ENCODE data around the gene SLC43A2. TPM values are rescaled to one million over a fixed set of nuclear protein-coding genes. Genes with fewer than 3 reads are reported as not detected.
A peak's percentile ranks its signal among the peaks of the same experiment; 100 is the strongest.
"Not testable (repeated sequence)": the region's sequence is repeated elsewhere in the genome, so short reads cannot be mapped to it uniquely, and the experiment has no call there.

Gene SLC43A2
- total RNA-seq, 4 donors from 2014 or later = 3.6 to 15.6 (median 6.8) TPM

DNA sequence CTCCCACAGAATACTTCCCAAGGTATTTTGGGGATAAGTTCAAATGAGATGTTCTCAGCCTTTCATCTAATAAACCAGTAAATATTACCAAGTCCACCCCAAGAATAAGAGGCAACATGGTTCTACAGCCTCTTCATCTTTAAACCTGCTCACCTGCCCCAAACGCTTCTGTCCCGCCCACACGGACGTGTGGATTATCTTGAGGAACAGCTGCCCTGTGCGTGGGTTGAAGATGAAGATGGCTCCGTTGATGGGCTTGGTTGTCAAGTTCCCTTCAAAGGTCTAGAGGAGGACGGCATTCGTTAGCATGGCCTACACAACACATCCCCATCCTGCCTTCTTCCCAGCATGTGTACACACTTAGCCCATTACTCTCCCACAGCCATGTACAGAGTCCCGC lies 29.5 kb upstream of the SLC43A2 start:
- no peak overlapping the region for H3K4me3 ChIP-seq
- H3K4me1 ChIP-seq = no peaks in the 10 kb centered on the region
- intact Hi-C loops (cut with DNase I; ENCODE audit: low total_unique reads) = no loop called here
- H3K9me3 ChIP-seq = no peaks in the 10 kb centered on the region
- H3K27ac ChIP-seq = no peak overlapping the region
- DNase-seq = no peak
- no peaks in the 10 kb centered on the region for H3K27me3 ChIP-seq
- no peaks in the 10 kb centered on the region for H3K36me3 ChIP-seq
- TF ChIP-seq, protein P1, sequence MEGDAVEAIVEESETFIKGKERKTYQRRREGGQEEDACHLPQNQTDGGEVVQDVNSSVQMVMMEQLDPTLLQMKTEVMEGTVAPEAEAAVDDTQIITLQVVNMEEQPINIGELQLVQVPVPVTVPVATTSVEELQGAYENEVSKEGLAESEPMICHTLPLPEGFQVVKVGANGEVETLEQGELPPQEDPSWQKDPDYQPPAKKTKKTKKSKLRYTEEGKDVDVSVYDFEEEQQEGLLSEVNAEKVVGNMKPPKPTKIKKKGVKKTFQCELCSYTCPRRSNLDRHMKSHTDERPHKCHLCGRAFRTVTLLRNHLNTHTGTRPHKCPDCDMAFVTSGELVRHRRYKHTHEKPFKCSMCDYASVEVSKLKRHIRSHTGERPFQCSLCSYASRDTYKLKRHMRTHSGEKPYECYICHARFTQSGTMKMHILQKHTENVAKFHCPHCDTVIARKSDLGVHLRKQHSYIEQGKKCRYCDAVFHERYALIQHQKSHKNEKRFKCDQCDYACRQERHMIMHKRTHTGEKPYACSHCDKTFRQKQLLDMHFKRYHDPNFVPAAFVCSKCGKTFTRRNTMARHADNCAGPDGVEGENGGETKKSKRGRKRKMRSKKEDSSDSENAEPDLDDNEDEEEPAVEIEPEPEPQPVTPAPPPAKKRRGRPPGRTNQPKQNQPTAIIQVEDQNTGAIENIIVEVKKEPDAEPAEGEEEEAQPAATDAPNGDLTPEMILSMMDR (IDR thresholded peaks at IDR 0.05) = no peak
- no peak for TF ChIP-seq POLR2A (IDR thresholded peaks at IDR 0.05)

DNA sequence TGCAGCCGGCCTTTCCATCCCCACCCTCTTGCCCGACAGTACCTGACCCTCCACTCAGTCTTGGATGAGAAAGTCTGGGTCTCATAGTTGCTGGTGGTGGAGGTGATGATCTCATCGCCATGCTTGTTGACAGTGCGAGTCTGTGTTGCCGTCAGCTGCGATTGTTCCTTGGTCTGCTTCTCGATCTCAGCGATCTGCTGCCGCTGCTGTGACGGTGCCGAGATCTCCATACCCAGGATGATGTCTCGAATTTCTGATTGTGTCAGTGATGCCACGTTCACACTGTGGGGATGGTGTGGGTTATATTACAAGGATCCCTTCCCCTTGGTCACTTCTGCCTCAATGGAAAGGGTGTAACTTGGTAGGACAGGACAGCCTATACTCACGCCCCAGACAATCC lies 25.1 kb upstream of the SLC43A2 start:
- H3K36me3 ChIP-seq = no peaks in the 10 kb centered on the region
- no peaks in the 10 kb centered on the region for H3K27me3 ChIP-seq
- H3K4me1 ChIP-seq = peaks cover 0 to 3% of the 10 kb centered on the region in 2 donors
- no peak for TF ChIP-seq POLR2A (IDR thresholded peaks at IDR 0.05)
- TF ChIP-seq, protein P1 (IDR thresholded peaks at IDR 0.05) = no peak
- no peak overlapping the region for H3K27ac ChIP-seq
- DNase-seq = no peak
- intact Hi-C loops (cut with DNase I; ENCODE audit: low total_unique reads) = no loop called here
- H3K4me3 ChIP-seq = no peak overlapping the region
- no peaks in the 10 kb centered on the region for H3K9me3 ChIP-seq

DNA sequence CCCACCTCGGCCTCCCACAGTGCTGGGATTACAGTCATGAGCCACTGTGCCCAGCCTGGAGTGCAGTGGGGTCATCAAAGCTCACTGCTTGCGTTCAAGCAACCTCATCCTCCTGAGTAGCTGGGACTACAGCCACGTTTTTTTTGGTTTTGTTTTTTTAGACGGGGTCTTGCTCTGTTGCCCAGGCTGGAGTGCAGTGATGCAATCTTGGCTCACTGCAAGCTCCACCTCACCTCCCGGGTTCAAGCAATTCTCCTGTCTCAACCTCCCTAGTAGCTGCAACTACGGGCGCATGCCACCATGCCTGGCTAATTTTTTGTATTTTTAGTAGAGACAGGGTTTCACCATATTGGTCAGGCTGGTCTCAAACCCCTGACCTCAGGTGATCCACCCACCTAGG lies 24.2 kb upstream of the SLC43A2 start:
- H3K36me3 ChIP-seq; H3K4me3 ChIP-seq; intact Hi-C loops (cut with DNase I; ENCODE audit: low total_unique reads); H3K9me3 ChIP-seq; DNase-seq; H3K27ac ChIP-seq; H3K27me3 ChIP-seq: not testable (repeated sequence)
- peaks cover 0 to 11% of the 10 kb centered on the region in 2 donors for H3K4me1 ChIP-seq

DNA sequence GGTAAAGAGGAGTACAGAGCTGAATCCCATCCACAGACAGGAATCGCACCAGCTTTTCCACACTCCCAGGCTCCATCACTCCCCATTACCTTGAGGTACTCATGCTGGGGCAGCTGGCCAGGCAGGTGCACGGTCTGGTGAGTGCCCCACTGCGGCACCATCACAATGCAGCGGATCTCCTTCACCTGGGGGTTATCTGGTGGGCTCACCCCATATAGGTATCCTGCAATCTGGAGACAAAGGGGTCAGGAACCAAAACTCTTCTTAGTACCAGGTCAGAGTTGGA lies 22.9 kb upstream of the SLC43A2 start:
- no peaks in the 10 kb centered on the region for H3K9me3 ChIP-seq
- H3K36me3 ChIP-seq = no peaks in the 10 kb centered on the region
- intact Hi-C loops (cut with DNase I; ENCODE audit: low total_unique reads) = no loop called here
- H3K4me3 ChIP-seq = no peak overlapping the region
- H3K4me1 ChIP-seq = peaks cover 0 to 13% of the 10 kb centered on the region in 2 donors
- H3K27ac ChIP-seq = peak overlapping the region in 1 of 2 donors; percentile 9
- H3K27me3 ChIP-seq = no peaks in the 10 kb centered on the region
- no peak for DNase-seq
- TF ChIP-seq, protein P1 (IDR thresholded peaks at IDR 0.05) = no peak
- TF ChIP-seq POLR2A (IDR thresholded peaks at IDR 0.05) = no peak

DNA sequence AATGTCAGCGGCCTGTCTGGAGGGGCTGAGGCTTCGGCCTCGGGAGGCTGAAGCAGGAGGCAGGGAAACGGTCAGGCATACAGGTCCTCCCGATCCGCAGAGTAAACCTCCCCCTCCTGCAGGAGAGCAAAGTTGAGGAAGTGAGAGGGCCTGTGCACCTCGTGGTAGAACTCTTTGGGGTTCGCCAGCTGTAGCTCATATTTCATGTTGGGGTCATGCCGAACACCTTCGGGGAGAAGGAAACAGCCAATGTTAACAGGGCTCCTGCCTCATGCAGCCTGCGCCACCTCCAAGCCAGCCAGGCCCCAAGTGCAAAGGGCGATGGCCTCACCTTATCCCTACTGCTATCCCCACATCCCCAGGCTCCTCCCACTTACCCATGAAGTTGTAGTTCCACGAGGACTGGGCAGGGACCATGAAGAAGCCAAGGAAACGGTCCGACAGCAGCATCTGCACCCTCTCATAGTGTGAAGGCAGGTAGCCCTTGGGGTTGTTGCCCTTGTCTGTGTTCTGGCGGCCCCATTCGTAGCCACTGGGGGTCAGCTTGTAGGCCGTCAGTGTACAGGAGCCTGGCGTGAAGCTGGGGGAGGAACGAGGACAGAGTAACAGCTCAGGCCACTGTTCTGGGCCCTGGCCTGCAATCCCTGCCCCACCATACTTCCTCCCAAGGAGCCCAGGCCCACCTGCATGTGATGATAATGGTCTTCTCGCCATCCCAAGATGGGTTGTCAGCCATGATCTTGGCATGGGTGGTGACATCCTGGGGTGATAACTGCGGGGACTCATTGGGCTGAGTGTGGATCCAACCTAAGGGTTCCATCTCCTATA lies 22.3 kb upstream of the SLC43A2 start:
- Histone ChIP-seq H3K27me3 (no peaks in the 10 kb centered on the region), H3K4me1 (peaks cover 0 to 13% of the 10 kb centered on the region in 2 donors), H3K36me3 (no peaks in the 10 kb centered on the region), H3K27ac (peak overlapping the region; percentile 97 to 100), H3K4me3 (no peak overlapping the region), H3K9me3 (no peaks in the 10 kb centered on the region)
- DNase-seq = no peak
- no peak for TF ChIP-seq POLR2A (IDR thresholded peaks at IDR 0.05)
- TF ChIP-seq, protein P1 (IDR thresholded peaks at IDR 0.05) = no peak
- intact Hi-C loops (cut with DNase I; ENCODE audit: low total_unique reads) = no loop called here
